Head of caudate nucleus (tissue), 42 donors: ENCODE measurements around the gene CREB5.
"Not testable (repeated sequence)": the region's sequence is repeated elsewhere in the genome, so short reads cannot be mapped to it uniquely, and the experiment has no call there.

Experiments used
- DNase-seq, 42 donors: peaks; one replicate each; pipeline versions ENCODE4 v3.0.0 to v3.0.0-alpha.2; 2020 to 2021; ENCODE audit warnings: mixed read lengths in 7 of 42
- intact Hi-C: fragments of 100-400 bp; cut with DNase I; formaldehyde crosslinking; loops from one replicate; pipeline ENCODE4 v1.15.0; 2022

Gene CREB5

DNA sequence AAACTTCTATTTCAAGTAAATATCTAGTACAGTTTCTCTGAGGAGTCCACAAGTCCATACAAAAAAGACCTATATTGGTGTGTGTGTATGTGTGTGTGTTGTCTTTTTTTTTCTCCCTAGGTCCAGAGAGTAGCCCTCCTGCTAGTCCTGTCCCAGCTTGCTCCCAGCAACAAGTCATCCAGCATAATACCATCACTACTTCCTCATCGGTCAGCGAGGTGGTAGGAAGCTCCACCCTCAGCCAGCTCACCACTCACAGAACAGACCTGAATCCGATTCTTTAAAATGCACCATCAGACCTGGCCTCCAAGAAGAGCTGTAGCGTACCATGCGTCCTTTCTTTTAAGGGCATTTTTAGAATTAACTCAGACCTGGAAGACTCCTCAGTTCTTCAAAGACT, 406.7 kb downstream of the CREB5 start:
- no peak for DNase-seq
- intact Hi-C loops = no loop called here

DNA sequence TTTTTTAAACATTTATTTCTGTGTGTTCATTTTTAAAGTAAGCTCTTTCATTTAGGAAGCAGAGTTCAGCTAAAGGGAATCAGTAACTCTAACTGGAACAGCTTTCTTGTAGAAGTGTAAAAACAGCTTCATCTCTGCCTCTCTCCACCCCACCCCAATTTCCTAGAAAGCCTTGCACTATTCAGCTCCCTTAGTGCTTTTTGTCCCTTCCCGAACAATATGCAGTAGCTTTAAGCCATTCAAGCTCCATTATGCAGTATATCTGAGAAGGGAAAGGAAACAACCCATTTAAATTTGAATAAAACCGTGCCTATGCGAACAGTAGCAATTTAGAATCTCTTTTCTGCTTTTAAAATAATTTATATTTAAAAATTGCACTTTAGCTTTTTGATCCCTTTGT, 411.3 kb downstream of the CREB5 start:
- intact Hi-C loops = no loop called here
- DNase-seq = no peak

DNA sequence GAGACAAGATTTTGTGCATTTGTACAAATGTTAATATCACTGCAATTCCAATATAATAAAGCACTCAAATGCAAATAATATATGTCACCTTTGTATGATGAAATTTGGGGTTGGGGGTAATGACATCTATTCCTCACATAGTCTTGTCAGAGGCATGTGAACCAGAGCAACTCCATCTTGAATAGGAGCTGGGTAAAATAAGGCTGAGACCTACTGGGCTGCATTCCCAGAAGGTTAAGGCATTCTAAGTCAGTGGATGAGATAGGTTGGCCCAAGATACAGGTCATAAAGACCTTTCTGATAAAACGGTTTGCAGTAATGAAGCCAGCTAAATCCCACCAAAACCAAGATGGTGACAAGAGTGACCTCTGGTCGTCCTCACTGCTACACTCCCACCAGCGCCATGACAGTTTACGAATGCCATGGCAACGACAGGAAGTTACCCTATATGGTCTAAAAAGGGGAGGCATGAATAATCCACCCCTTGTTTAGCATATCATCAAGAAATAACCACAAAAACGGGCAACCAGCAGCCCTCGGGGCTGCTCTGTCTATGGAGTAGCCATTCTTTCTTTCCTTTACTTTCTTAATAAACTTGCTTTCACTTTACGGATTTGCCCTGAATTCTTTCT, 413.6 kb downstream of the CREB5 start:
- DNase-seq, intact Hi-C loops: not testable (repeated sequence)

- no peak for DNase-seq
- intact Hi-C loops = no loop called here
These were observed 418.5 kb downstream of the CREB5 start for GRCh38 chr7:28830846-28831245.

- intact Hi-C loops = no loop called here
- no peak for DNase-seq
These were observed 420.4 kb downstream of the CREB5 start for GRCh38 chr7:28832669-28833068.

GRCh38 chr7:28835800-28836199, 423.5 kb downstream of the CREB5 start:
- DNase-seq = no peak
- intact Hi-C loops = no loop called here

DNA sequence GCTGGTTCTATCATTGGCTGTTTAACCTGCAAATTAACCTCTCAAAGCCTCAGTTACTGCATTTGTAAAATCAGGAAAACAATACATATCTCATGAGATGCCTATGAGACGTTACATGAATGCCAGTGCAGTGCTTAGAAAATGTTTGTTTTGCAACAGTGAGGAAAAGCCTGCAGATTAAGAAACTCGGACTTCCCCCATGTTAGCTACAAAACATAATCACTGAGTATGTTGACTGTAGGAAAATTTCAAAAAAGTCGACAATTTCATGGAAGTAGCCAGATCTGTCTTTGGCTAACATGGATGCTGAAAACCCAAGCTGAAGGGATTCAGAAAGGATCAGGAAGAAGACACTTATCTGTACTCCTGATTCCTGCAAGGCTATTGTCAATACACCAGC, 424.4 kb downstream of the CREB5 start:
- DNase-seq = no peak
- intact Hi-C loops = no loop called here

GRCh38 chr7:28837216-28837615, 424.9 kb downstream of the CREB5 start:
- DNase-seq = no peak
- intact Hi-C loops = no loop called here

GRCh38 chr7:28840592-28840995, 428.3 kb downstream of the CREB5 start:
- no peak for DNase-seq
- intact Hi-C loops = no loop called here

DNA sequence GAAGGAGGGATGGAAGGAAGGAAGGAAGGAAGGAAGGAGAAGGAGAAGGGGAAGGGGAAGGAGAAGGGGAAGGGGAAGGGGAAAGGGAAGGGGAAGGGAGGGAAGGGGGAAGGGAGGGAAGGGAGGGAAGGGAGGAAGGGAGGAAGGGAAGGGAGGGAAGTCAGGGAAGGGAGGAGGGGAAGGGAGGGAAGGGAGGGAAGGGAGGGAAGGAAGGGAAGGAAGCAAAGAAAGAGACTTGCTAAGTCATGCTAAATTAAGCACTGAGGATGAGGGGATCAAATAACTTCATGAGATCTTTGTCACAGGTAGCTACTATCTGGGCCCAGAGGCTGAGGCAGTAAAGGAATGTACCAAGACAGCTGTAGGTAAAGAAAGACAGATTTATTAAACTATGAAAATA, 429.4 kb downstream of the CREB5 start:
- DNase-seq = no peak
- intact Hi-C loops = no loop called here

- intact Hi-C loops = no loop called here
- DNase-seq = no peak
These were observed 430.5 kb downstream of the CREB5 start for GRCh38 chr7:28842769-28843295.

GRCh38 chr7:28845106-28845505, 432.8 kb downstream of the CREB5 start:
- intact Hi-C loops = no loop called here
- no peak for DNase-seq

GRCh38 chr7:28847176-28847575, 434.9 kb downstream of the CREB5 start:
- intact Hi-C loops = no loop called here
- no peak for DNase-seq

- intact Hi-C loops = no loop called here
These were observed 435.4 kb downstream of the CREB5 start for GRCh38 chr7:28847681-28848080.

GRCh38 chr7:28848906-28849305, 436.6 kb downstream of the CREB5 start:
- intact Hi-C loops = no loop called here
- DNase-seq = no peak

More at GRCh38 chr7:28847681-28848080, 435.4 kb downstream of the CREB5 start:
- no peak for DNase-seq

DNA sequence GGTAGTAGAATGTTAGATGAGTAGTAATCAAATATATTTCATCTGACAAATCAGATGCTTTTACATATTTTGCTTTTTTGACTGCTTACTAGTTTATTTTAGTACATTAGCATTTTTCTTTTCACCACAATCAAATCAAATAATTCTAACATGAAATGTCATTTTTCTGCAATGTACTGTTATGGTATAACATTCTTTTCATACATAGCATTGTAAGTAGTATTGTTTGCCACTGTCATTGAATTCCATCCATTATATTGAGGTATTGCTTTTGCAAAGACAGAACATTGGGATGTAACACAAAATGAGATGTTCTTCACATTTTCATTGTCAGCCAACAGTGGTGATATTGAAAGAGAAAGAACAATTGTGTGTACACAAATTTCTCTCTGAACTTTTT, 438.4 kb downstream of the CREB5 start:
- intact Hi-C loops = loop anchor here (5.0 to 10.0 kb wide), 2 partner anchors 236 to 463 kb away; no protein-coding TSS in a partner anchor
- no peak for DNase-seq

- DNase-seq = no peak
- intact Hi-C loops = loop anchor here (2.0 to 10.0 kb wide), 3 partner anchors 166 to 466 kb away; no protein-coding TSS in a partner anchor
These were observed 440.8 kb downstream of the CREB5 start for GRCh38 chr7:28853150-28853549.

DNA sequence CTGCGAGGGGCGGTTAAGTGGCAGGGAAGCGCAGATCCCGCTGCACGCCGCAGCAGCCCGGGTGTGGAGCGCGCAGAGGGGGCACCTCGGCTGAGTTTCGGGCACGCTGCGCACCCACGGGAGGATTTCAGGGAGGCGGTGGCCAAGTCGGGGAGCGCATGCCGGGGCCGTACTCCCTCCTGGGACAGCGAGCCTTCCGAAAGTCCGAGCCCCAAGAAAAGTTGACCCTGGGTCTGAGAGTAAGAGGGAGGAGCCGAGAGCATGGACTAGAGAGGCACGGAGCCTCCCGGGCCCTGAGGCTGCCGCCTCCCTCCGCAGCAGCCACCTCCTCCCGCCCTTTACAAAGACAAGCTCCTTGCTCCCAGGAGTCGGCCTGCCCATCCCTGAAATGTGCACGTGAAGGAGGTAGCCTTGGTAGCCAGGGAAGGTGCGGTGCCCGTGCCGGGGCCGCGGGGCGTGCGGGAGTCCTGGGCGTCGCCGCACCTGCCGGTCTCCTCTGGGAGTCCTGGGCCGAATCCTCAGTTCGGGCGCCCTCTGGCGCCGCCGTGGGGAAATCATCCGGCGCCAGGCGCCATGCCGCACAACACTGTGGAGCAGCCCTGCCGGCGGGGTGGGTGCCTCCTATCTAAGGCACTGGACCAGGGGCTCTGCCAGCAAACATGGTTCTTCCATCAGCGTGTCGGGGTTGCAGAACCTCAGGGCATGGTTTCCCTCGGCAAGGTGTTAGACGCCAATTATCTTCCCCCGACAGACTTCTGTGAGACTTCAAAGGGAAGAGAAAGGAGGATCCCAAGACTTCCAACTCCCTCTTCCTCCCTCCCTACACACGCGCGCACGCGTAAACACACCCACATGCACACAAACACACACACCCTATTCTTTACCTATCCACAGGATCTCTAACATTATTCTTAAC, 441.8 kb downstream of the CREB5 start:
- intact Hi-C loops = loop anchor here (2.0 to 10.0 kb wide), 3 partner anchors 167 to 467 kb away; no protein-coding TSS in a partner anchor
- DNase-seq = peak; percentile 71 to 95 (median 88)

- intact Hi-C loops = loop anchor here (5.0 to 10.0 kb wide), 2 partner anchors 240 to 467 kb away; no protein-coding TSS in a partner anchor
These were observed 442.4 kb downstream of the CREB5 start for GRCh38 chr7:28854750-28855074.

GRCh38 chr7:28855538-28856217, 443.4 kb downstream of the CREB5 start:
- DNase-seq = no peak
- intact Hi-C loops = loop anchor here (10.0 kb wide), 1 partner anchor 241 kb away; no protein-coding TSS in a partner anchor

More at GRCh38 chr7:28854750-28855074, 442.4 kb downstream of the CREB5 start:
- no peak for DNase-seq
